Colonic mucosa (tissue), 4 donors: Measurements from ENCODE around the gene SFRP2. TPM values are rescaled to one million over a fixed set of nuclear protein-coding genes. Genes with fewer than 3 reads are reported as not detected.

Source experiments
- DNase-seq: peaks from one replicate; pipeline ENCODE4 v3.0.0-alpha.2; 2020
- H3K27ac ChIP-seq: fragments of 200-600 bp; one replicate; pipeline ENCODE4 v1.8.0; 2021
- H3K27me3 ChIP-seq: fragments of 200-600 bp; one replicate; pipeline ENCODE4 v1.8.0; 2021
- H3K36me3 ChIP-seq: fragments of 200-600 bp; one replicate; pipeline ENCODE4 v1.8.0; 2021
- H3K4me1 ChIP-seq: fragments of 200-600 bp; one replicate; pipeline ENCODE4 v1.8.0; 2021; ENCODE audit warnings: mild to moderate bottlenecking
- H3K4me3 ChIP-seq: fragments of 200-600 bp; one replicate; pipeline ENCODE4 v1.8.0; 2021
- H3K9ac ChIP-seq, 2 donors: one replicate each; pipeline ENCODE4 v1.7.0; 2013; ENCODE audit warnings: control low read depth in 2 of 2, low read depth in 2 of 2, low read length in 2 of 2
- H3K9me3 ChIP-seq: fragments of 200-600 bp; one replicate; pipeline ENCODE4 v1.8.0; 2021
- CTCF ChIP-seq: fragments of 200-600 bp; IDR thresholded peaks from one replicate; pipeline ENCODE4 v1.8.0; 2022; ENCODE audit warnings: antibody characterized with exemption, mild to moderate bottlenecking
- intact Hi-C: fragments of 100-400 bp; cut with DNase I; formaldehyde crosslinking; loops from one replicate; pipeline ENCODE4 v1.14.1; 2022
- total RNA-seq, 2 donors: library from RNA; stranded (reverse); fragmentation: NEBNext Ultra II Directional in 1 of 2; extraction: Animal tissue kit (Norgen Biotek cat#: 25700) in 1 of 2; gene quantifications; one replicate each; pipeline ENCODE4 v1.2.1, GENCODE V29; 2021
- donor health status: healthy.
- donor health status: DM: no; HTN: no; CAD: no.
- donor health status: DM: no; HTN: no; CAD: no.

SFRP2 gene
- total RNA-seq, 2 donors from 2014 or later, result 8.7 to 36.2 TPM

DNA sequence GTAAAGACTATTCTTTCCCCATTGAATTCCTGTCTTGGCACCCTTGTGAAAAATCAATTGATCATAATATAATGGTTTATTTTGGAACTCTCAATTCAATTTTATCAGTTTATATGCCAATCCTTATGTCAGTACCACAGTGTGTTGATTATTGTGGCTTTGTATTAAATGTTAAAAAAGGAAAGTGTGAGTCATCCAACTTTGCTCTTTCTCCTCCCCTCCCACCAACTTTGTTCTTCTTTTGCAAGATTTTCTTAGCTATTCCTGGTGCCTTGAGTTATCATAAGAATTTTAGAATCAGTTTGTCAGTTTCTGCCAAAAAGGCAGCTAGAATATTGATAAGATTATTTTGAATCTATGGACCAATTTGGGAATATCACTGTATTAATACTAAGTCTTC is 17.8 kb downstream of the SFRP2 start:
- H3K9me3 ChIP-seq, result no peaks in the 10 kb centered on the region
- TF ChIP-seq CTCF, result no peak
- no peak for DNase-seq
- H3K27ac ChIP-seq, result no peak overlapping the region
- intact Hi-C loops, result no loop called here
- H3K9ac ChIP-seq, result no peak overlapping the region
- H3K27me3 ChIP-seq, result no peaks in the 10 kb centered on the region
- no peaks in the 10 kb centered on the region for H3K36me3 ChIP-seq
- no peaks in the 10 kb centered on the region for H3K4me1 ChIP-seq
- no peak overlapping the region for H3K4me3 ChIP-seq

GRCh38 chr4:153766758-153767157 is 22.1 kb downstream of the SFRP2 start:
- H3K4me3 ChIP-seq, result no peak overlapping the region
- H3K9ac ChIP-seq, result no peak overlapping the region
- no peaks in the 10 kb centered on the region for H3K9me3 ChIP-seq
- DNase-seq, result no peak
- no peaks in the 10 kb centered on the region for H3K4me1 ChIP-seq
- intact Hi-C loops, result no loop called here
- H3K27me3 ChIP-seq, result no peaks in the 10 kb centered on the region
- no peaks in the 10 kb centered on the region for H3K36me3 ChIP-seq
- no peak overlapping the region for H3K27ac ChIP-seq
- no peak for TF ChIP-seq CTCF

- Histone ChIP-seq H3K9me3 (no peaks in the 10 kb centered on the region), H3K9ac (no peak overlapping the region), H3K4me1 (no peaks in the 10 kb centered on the region), H3K27ac (no peak overlapping the region), H3K27me3 (no peaks in the 10 kb centered on the region), H3K36me3 (no peaks in the 10 kb centered on the region), H3K4me3 (no peak overlapping the region)
- TF ChIP-seq CTCF, result no peak
- intact Hi-C loops, result no loop called here
- no peak for DNase-seq
These were observed 23.0 kb downstream of the SFRP2 start for GRCh38 chr4:153765894-153766293.

DNA sequence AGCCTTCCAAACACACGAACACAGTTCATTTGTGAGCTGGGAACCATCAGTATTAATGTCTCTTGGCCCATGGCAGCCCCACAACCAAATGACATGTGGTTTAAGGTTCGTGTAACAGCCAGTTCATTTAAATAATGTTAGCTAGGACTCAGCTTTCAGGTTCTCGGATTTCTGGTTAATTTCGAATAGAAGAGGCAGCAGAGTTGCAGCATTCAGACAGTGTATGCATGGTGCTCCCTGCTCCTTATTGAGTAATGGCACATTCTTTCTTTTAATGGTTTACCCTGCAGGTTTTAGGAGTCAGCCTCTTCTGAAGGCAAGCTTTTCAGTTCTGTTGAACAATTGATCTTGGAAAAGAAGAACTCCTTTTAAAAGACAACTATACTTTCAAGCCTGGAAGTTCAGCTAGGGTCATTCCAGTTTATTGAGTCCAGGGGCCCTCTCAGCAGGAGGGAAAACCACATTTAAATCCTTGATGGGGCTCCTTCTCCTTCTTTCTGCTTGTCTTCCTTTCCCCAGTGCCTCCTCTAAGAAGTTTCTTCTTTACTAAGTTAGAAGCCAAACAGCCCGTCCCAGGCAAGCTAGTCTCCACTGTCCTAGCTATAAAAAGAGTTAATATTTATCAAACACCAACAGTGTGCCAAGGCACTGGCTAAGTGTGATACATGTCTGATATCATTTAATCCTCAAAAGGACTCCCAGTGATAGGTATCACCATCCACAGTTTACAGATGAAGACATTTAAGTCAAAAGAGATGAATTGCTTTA is 24.1 kb downstream of the SFRP2 start:
- H3K4me1 ChIP-seq, result no peaks in the 10 kb centered on the region
- DNase-seq, result no peak
- intact Hi-C loops, result no loop called here

DNA sequence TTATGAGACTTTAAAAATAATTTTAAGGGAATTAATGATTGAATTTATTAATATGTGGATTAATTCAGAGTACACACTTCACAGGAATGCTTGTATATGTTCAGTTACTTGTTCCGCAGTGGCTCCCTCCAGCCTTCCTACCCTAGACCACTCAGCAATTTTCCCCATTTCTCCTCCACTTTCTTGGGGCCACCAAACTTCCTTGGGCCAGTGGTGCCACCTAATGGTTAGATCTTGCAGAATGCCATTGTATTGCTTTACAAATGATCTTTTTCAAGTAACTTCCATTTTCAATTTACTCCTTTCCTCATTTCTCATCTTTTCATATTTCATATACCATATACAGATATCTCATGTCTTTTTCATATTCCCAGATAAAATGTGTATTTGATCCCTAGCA is 25.5 kb downstream of the SFRP2 start:
- DNase-seq, result no peak
- Histone ChIP-seq H3K36me3 (no peaks in the 10 kb centered on the region), H3K9ac (no peak overlapping the region), H3K27ac (no peak overlapping the region), H3K4me1 (no peaks in the 10 kb centered on the region), H3K9me3 (no peaks in the 10 kb centered on the region), H3K27me3 (peaks cover 15% of the 10 kb centered on the region), H3K4me3 (no peak overlapping the region)
- intact Hi-C loops, result no loop called here
- no peak for TF ChIP-seq CTCF

More for the DNA sequence above, 24.1 kb downstream of the SFRP2 start:
- H3K4me3 ChIP-seq, result no peak overlapping the region
- TF ChIP-seq CTCF, result no peak
- no peak overlapping the region for H3K9ac ChIP-seq
- H3K9me3 ChIP-seq, result no peaks in the 10 kb centered on the region
- no peak overlapping the region for H3K27ac ChIP-seq
- peaks cover 3% of the 10 kb centered on the region for H3K27me3 ChIP-seq
- no peaks in the 10 kb centered on the region for H3K36me3 ChIP-seq
